Thoracic aorta (tissue), 2 donors: ENCODE results near the gene EPHB2. TPM values are rescaled to one million over a fixed set of nuclear protein-coding genes. Genes with fewer than 3 reads are reported as not detected.
"Not testable (repeated sequence)": the region's sequence is repeated elsewhere in the genome, so short reads cannot be mapped to it uniquely, and the experiment has no call there.

Experiments used
- ATAC-seq: fragments of 150-250 bp; one replicate; pipeline ENCODE4 v1.8.0; 2017; ENCODE audit warnings: low read depth; ENCODE audit not compliant: insufficient number of reproducible peaks, low FRiP score
- DNase-seq: peaks from one replicate; pipeline ENCODE4 v3.0.0-alpha.2; 2020; ENCODE audit warnings: low spot score
- H3K27ac ChIP-seq, 2 donors: fragments of 200-600 bp; sonication (generic); 1 replicate in 1 of 2; 2 replicates in 1 of 2; pipeline ENCODE4 v1.5.1; 2016; ENCODE audit warnings: mild to moderate bottlenecking in 2 of 2, moderate library complexity in 2 of 2
- H3K27me3 ChIP-seq: fragments of 200-600 bp; sonication (generic); replicated peaks from 2 replicates; pipeline ENCODE4 v1.6.0; 2016; ENCODE audit warnings: mild to moderate bottlenecking; ENCODE audit not compliant: insufficient read depth
- H3K36me3 ChIP-seq: fragments of 200-600 bp; sonication (generic); one replicate; pipeline ENCODE4 v1.5.1; 2016
- H3K4me1 ChIP-seq, 2 donors: fragments of 200-600 bp; sonication (generic); 1 replicate in 1 of 2; 2 replicates in 1 of 2; pipeline versions ENCODE4 v1.5.1 to v1.6.0; 2016; ENCODE audit warnings: low read depth in 2 of 2, mild to moderate bottlenecking in 1 of 2; ENCODE audit not compliant: control insufficient read depth in 1 of 2
- H3K4me3 ChIP-seq: fragments of 200-600 bp; sonication (generic); 2 replicates; pipeline ENCODE4 v1.5.1; 2016; ENCODE audit warnings: mild to moderate bottlenecking
- H3K9me3 ChIP-seq: fragments of 200-600 bp; sonication (generic); 2 replicates; pipeline ENCODE4 v1.5.1; 2016
- total RNA-seq, 2 donors: library from RNA; depleted of rRNA; stranded (reverse); fragments of >200 nt; gene quantifications; one replicate each; pipeline versions ENCODE4 v1.1.0 to v1.2.3, GENCODE V29; 2016
- TF ChIP-seq, protein P1 (sequence below): fragments of 200-600 bp; sonication (generic); IDR thresholded peaks from one replicate; pipeline ENCODE4 v1.5.1; 2019; ENCODE audit warnings: antibody characterized with exemption

EPHB2 gene
- total RNA-seq, 2 donors from 2014 or later: 9.3 to 10.0 TPM

DNA sequence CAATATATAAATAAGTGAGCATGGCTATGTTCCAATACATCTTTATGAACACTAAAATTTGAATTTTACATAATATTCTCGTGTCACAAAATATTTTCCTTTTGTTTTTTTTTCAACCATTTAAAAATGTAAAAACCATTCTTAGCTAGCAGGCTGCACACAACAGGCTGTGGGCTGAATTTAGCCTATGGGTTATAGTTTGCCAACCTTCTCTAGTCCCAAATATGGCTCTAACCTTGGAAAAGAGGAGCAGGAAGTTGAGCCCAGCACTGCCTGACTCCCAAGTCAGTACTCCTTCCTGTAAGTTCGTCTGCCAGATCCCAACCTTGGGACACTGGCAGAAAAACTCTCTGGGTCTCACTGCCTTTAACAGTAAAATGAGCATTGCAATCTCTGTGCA is 44.2 kb upstream of the EPHB2 start:
- Histone ChIP-seq H3K4me1 (no peaks in the 10 kb centered on the region), H3K4me3 (no peak overlapping the region), H3K27ac (no peak overlapping the region), H3K27me3 (no peaks in the 10 kb centered on the region), H3K36me3 (no peaks in the 10 kb centered on the region), H3K9me3 (no peaks in the 10 kb centered on the region)
- ATAC-seq: no peak
- DNase-seq: no peak
- TF ChIP-seq, protein P1, sequence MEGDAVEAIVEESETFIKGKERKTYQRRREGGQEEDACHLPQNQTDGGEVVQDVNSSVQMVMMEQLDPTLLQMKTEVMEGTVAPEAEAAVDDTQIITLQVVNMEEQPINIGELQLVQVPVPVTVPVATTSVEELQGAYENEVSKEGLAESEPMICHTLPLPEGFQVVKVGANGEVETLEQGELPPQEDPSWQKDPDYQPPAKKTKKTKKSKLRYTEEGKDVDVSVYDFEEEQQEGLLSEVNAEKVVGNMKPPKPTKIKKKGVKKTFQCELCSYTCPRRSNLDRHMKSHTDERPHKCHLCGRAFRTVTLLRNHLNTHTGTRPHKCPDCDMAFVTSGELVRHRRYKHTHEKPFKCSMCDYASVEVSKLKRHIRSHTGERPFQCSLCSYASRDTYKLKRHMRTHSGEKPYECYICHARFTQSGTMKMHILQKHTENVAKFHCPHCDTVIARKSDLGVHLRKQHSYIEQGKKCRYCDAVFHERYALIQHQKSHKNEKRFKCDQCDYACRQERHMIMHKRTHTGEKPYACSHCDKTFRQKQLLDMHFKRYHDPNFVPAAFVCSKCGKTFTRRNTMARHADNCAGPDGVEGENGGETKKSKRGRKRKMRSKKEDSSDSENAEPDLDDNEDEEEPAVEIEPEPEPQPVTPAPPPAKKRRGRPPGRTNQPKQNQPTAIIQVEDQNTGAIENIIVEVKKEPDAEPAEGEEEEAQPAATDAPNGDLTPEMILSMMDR: no peak

DNA sequence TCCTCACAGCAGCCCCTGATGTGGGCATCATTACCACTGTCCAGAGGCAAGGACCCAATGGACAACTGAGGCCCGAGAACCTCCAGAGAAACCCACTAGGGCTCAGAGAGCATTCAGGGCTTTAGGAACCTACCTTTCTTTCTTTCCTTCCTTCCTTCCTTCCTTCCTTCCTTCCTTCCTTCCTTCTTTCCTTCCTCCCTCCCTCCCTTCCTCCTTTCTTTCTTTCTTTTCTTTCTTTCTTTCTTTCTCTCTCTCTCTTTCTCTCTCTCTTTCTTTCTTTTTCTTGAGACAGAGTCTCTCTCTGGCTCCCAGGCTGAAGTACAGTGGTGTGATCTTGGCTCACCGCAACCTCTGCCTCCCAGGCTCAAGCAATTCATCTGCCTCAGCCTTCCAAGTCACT is 41.8 kb upstream of the EPHB2 start:
- H3K27me3 ChIP-seq, ATAC-seq, H3K27ac ChIP-seq, H3K4me1 ChIP-seq, H3K36me3 ChIP-seq, H3K9me3 ChIP-seq, H3K4me3 ChIP-seq, DNase-seq: not testable (repeated sequence)

DNA sequence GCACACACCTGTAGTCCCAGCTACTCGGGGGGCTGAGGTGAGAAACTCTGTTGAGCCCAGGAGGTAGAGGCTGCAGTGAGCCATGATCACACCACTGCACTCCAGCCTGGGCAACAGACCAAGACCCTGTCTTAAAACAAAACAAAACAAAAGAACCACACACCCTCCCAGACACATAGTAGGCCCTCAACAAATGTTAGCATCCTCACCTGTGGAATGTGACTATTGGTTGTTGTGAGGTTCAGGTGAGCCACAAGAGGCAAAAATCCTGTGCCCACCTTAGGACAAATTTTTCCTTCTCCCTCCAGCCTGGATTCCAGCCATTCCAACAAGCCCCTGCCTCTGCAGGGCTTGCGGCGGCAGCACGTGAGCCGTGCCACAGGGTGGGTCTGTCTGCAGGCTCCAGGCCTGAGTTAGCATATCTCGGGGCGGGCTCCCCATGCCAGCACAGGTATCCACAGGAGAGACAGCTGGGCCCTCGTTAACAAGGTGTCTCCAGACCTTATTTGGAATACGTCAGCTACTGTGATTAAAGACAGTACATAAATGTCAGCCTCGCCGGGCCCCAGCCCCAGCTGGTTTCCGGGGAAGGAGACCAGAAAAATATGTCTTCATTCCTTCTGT is 40.2 kb upstream of the EPHB2 start:
- TF ChIP-seq, protein P1: no peak
- Histone ChIP-seq H3K36me3 (no peaks in the 10 kb centered on the region), H3K27ac (no peak overlapping the region), H3K4me3 (no peak overlapping the region), H3K4me1 (no peaks in the 10 kb centered on the region), H3K27me3 (no peaks in the 10 kb centered on the region), H3K9me3 (no peaks in the 10 kb centered on the region)
- DNase-seq (no peak), ATAC-seq (no peak)

DNA sequence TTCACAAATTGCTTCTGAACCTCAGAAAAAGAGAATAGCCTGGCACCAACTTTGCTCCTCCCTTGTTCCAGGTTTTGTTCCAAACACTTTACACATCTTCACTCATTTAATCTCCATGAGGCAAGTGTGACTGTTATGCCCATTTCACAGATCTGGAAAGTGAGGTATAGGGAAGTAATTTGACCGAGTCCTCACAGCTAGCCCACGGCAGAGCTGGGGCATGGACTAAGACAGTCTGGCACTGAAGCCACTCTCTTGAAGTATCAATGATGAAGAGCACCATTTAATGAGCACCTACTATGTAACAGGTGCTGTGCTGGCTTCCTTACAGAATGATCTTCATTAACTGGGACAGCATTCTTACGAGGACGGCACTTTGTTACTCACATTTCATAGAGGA is 38.6 kb upstream of the EPHB2 start:
- no peaks in the 10 kb centered on the region for H3K4me1 ChIP-seq
- TF ChIP-seq, protein P1: no peak
- ATAC-seq: no peak
- H3K9me3 ChIP-seq: no peaks in the 10 kb centered on the region
- no peak overlapping the region for H3K27ac ChIP-seq
- H3K36me3 ChIP-seq: no peaks in the 10 kb centered on the region
- H3K4me3 ChIP-seq: no peak overlapping the region
- no peak for DNase-seq
- H3K27me3 ChIP-seq: no peaks in the 10 kb centered on the region

DNA sequence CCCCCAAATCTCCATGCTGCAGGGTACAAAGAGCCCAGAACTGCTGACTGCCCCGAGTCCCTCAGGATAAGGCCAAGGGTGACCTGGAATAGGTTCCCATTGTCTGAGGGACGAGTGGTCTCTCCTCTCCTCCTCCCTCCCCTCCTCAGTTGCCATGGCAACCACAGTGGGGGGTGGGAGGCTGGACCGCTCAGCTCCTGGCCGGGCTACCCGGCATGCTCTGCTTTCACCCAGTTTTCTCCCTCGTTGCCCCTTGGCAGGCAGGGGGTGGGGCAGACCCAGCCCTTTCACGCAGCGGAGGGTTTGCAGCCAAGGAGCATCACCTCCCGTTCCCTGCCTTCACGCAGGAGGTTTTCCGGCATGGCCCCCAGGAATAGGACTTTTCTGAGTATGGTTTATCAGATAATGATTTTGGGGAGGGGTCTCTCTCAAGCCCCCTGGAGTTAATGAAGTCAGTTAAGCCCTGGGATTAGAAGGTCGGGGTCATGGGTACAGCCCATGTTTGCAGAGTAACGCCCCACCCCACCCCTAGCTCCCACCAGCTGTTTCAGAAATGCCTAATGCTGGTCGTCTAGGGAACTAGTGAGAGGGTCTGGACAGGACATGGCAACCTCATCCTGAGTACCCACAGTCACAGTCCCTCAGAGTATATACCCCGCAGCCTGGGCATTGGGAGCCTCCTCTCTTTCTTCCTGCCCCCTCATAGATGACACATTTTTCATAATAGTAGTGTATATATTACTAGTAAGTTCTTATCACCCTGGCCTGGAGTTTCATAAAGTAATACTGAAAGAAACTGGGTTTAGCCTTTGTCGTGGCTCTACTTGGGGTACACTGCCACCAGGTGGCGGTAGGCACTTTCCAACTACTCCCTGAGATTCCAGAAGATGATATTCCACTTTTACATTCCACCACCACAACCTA is 36.9 kb upstream of the EPHB2 start:
- Histone ChIP-seq H3K36me3 (no peaks in the 10 kb centered on the region), H3K9me3 (no peaks in the 10 kb centered on the region), H3K27ac (no peak overlapping the region), H3K27me3 (no peaks in the 10 kb centered on the region), H3K4me1 (no peaks in the 10 kb centered on the region), H3K4me3 (no peak overlapping the region)
- no peak for ATAC-seq
- DNase-seq: no peak
- TF ChIP-seq, protein P1: peak; percentile 37
